BE2C (cell line): ENCODE measurements around the gene LRRC73.

ENCODE experiments used
- DNase-seq: peaks from one replicate; pipeline ENCODE4 v3.0.0-alpha.2; 2020
- H3K27me3 ChIP-seq: fragments of 250-450 bp; sonication (Bioruptor Pico); 2 replicates; pipeline ENCODE4 v1.5.1; 2020; ENCODE audit warnings: mild to moderate bottlenecking
- H3K36me3 ChIP-seq: fragments of 250-450 bp; sonication (Bioruptor Pico); 2 replicates; pipeline ENCODE4 v1.5.1; 2020; ENCODE audit warnings: mild to moderate bottlenecking
- H3K4me1 ChIP-seq: fragments of 250-450 bp; sonication (Bioruptor Pico); 2 replicates; pipeline ENCODE4 v1.5.1; 2020
- H3K4me3 ChIP-seq: 2 replicates; pipeline ENCODE4 v1.5.1; 2011; ENCODE audit warnings: low read depth, low read length
- H3K9me3 ChIP-seq: fragments of 250-450 bp; sonication (Bioruptor Pico); 2 replicates; pipeline ENCODE4 v1.5.1; 2020
- TF ChIP-seq, protein P1 (sequence below): IDR thresholded peaks from 2 replicates; pipeline ENCODE4 v1.5.1; 2012; ENCODE audit warnings: mild to moderate bottlenecking, low read depth, low read length

Gene LRRC73

DNA sequence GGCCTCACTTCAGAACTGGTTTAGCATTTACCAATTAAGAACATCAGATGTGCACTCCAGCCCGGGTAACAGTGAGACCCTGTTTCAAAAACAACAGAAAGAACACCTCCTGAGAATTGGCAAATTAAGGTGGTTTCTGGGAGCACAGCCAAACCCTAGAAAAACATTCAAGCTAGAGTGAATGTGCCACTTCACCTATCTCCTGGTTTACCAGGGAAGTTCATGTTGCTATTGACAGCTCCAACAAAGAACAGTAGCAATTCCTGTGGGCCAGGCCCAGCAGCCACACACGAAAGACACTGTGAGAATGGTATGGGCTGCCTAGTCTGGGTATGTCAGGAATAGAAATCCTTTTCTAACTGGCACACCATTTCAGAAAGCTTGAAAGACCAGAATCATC lies 11.7 kb upstream of the LRRC73 start:
- TF ChIP-seq, protein P1, sequence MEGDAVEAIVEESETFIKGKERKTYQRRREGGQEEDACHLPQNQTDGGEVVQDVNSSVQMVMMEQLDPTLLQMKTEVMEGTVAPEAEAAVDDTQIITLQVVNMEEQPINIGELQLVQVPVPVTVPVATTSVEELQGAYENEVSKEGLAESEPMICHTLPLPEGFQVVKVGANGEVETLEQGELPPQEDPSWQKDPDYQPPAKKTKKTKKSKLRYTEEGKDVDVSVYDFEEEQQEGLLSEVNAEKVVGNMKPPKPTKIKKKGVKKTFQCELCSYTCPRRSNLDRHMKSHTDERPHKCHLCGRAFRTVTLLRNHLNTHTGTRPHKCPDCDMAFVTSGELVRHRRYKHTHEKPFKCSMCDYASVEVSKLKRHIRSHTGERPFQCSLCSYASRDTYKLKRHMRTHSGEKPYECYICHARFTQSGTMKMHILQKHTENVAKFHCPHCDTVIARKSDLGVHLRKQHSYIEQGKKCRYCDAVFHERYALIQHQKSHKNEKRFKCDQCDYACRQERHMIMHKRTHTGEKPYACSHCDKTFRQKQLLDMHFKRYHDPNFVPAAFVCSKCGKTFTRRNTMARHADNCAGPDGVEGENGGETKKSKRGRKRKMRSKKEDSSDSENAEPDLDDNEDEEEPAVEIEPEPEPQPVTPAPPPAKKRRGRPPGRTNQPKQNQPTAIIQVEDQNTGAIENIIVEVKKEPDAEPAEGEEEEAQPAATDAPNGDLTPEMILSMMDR = no peak
- Histone ChIP-seq H3K27me3 (no peaks in the 10 kb centered on the region), H3K36me3 (peaks cover 86% of the 10 kb centered on the region), H3K9me3 (no peaks in the 10 kb centered on the region), H3K4me3 (no peak overlapping the region), H3K4me1 (no peaks in the 10 kb centered on the region; the same call in 1 of the 2 replicates)
- DNase-seq = no peak

DNA sequence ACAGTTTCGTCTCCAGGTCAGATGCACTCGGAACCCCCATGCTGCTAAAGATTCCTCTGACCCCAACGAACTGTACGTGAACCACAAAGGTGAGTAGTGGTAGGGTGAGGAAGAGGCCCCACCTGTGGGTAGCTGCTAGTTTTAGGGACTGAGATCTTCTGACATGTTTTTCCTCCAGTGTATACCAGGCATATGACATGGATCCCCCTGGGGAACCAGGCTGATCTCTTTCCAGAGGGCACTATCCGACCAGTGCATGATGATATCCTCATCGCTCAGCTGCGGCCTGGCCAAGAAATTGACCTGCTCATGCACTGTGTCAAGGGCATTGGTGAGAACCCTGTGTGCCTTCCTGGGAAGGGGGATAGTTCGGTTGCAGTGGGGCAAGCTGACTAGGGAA lies 10.0 kb upstream of the LRRC73 start:
- Histone ChIP-seq H3K27me3 (no peaks in the 10 kb centered on the region), H3K4me3 (no peak overlapping the region), H3K4me1 (no peaks in the 10 kb centered on the region; the same call in 1 of the 2 replicates), H3K36me3 (peaks cover 75% of the 10 kb centered on the region), H3K9me3 (no peaks in the 10 kb centered on the region)
- TF ChIP-seq, protein P1 = no peak
- DNase-seq = no peak

GRCh38 chr6:43517505-43518357 lies 7.6 kb upstream of the LRRC73 start:
- H3K9me3 ChIP-seq = no peaks in the 10 kb centered on the region
- H3K4me3 ChIP-seq = peak overlapping the region; percentile 100
- H3K4me1 ChIP-seq = no peaks in the 10 kb centered on the region; the same call in 1 of the 2 replicates
- TF ChIP-seq, protein P1 = no peak
- H3K27me3 ChIP-seq = no peaks in the 10 kb centered on the region
- peaks cover 59% of the 10 kb centered on the region for H3K36me3 ChIP-seq
- DNase-seq = no peak

DNA sequence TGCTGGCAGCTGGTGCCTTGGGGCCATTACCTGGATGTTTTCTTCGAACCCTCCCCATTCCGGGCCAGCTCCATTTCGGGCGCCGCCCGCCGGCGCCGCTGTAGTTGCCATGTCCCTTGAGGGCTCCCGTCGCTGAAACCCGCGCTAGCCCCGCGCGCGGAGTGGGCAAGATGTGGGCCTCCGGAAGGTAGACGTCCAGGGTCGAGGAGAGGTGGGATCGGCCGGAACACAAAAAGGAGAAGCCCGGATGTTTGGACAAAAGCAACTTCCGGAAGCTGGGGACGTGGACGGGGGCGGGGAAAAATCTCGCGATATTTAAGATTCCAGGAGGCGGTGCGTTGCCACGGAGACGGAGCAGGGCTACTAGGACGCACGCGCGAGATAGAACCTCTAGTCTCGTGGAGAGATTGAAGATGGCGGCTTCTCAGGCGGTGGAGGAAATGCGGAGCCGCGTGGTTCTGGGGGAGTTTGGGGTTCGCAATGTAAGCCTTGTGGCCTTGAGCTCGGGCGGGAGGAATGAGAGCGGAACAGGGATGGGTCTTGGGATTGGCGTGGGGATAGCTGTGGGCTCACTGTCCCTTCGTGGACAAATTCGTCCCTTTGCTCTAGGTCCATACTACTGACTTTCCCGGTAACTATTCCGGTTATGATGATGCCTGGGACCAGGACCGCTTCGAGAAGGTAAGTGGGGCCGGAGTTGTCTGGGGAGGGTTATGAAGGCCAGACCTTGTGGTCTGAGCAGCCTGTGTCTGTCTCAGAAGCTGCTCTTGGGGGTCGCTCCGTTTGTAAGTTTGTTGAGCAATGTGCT lies 6.8 kb upstream of the LRRC73 start, which contains the start of the genes POLR1C and YIPF3:
Gene POLR1C (plus strand): TSS at position 393 of the 808 bp plus-strand sequence. CDS start 21 bp downstream, at position 414.
Gene YIPF3 (minus strand): TSS at position 230 of the 808 bp plus-strand sequence. CDS start 119 bp downstream, at position 111.
- DNase-seq = peak; percentile 97
- TF ChIP-seq, protein P1 = no peak
- Histone ChIP-seq H3K4me3 (peak within 1 kb of the TSS; percentile 100), H3K4me1 (no peaks in the 10 kb centered on the region; the same call in 1 of the 2 replicates), H3K27me3 (no peaks in the 10 kb centered on the region), H3K9me3 (no peaks in the 10 kb centered on the region), H3K36me3 (peaks cover 50% of the 10 kb centered on the region)

DNA sequence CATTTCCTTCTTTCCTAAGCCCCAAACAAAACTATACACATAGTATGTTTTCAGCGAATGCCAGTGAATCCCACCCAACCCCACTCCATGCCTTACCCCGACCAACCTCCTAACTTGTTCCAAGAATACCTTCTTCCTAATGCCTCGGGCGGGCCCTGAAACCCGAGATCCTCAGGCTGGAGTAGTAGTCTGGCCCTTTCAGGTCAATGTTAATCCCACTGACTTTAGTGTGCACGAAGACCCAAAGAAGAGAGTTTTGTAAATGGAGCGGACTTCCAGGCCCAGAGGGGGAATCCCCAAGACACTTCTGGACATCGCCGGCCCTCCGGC lies 6.2 kb upstream of the LRRC73 start:
- Histone ChIP-seq H3K4me3 (peak overlapping the region; percentile 100), H3K27me3 (no peaks in the 10 kb centered on the region), H3K9me3 (no peaks in the 10 kb centered on the region), H3K36me3 (peaks cover 45% of the 10 kb centered on the region), H3K4me1 (no peaks in the 10 kb centered on the region; the same call in 1 of the 2 replicates)
- DNase-seq = no peak
- TF ChIP-seq, protein P1 = no peak
